Body of pancreas (tissue), 4 donors: Measurements from ENCODE around the gene CELA2A.

Source experiments
- POLR2A ChIP-seq, 3 donors: fragments of 450-650 bp; IDR thresholded peaks; one replicate each; pipeline ENCODE4 v1.6.1; 2016; ENCODE audit warnings: antibody characterized with exemption in 3 of 3, mild to moderate bottlenecking in 2 of 3
- TF ChIP-seq, protein P1 (sequence below), 7 experiments: fragments of 450-650 bp in 4 of 7; fragments of 200-600 bp in 3 of 7; sonication (generic) in 3 of 7; IDR thresholded peaks; one replicate each; pipeline ENCODE4 v1.5.1; 2016 to 2019; ENCODE audit warnings: antibody characterized with exemption in 7 of 7

DNA sequence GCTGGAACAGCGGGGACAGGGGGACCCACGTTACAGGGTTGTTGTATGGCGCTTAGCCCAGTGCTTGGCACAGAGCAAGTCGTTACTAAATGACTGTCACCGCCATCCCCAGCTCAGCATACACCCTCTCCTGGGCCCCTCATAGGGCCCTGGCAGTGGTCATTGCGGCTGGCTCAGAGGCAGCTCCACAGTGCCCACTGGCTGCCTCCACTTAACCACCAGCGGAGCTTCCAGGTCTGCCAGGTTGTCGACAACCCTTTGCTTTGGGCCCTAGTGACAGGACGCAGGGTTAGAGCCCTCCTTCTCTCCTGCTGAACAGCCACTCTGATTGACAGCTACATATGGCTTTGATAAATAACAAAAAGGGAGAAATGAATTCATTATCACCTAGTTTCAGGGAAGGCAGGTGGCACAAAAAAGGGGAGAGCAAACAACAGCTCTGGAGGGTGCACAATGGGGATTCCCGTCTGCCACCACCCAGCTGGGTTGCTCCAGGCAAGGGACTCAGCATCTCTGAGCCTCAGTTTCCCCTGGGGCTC is 42.0 kb upstream of the CELA2A start:
- no peak for TF ChIP-seq POLR2A (IDR thresholded peaks at IDR 0.05)
- TF ChIP-seq, protein P1, sequence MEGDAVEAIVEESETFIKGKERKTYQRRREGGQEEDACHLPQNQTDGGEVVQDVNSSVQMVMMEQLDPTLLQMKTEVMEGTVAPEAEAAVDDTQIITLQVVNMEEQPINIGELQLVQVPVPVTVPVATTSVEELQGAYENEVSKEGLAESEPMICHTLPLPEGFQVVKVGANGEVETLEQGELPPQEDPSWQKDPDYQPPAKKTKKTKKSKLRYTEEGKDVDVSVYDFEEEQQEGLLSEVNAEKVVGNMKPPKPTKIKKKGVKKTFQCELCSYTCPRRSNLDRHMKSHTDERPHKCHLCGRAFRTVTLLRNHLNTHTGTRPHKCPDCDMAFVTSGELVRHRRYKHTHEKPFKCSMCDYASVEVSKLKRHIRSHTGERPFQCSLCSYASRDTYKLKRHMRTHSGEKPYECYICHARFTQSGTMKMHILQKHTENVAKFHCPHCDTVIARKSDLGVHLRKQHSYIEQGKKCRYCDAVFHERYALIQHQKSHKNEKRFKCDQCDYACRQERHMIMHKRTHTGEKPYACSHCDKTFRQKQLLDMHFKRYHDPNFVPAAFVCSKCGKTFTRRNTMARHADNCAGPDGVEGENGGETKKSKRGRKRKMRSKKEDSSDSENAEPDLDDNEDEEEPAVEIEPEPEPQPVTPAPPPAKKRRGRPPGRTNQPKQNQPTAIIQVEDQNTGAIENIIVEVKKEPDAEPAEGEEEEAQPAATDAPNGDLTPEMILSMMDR (IDR thresholded peaks at IDR 0.05), result no peak
